Choroid plexus epithelial cell (primary cell): ENCODE measurements around the gene SYCP2.

Experiments used
- DNase-seq: peaks from one replicate; pipeline ENCODE4 v3.0.0-alpha.2; 2010; ENCODE audit warnings: low read depth
- H3K4me3 ChIP-seq: 2 replicates; pipeline ENCODE4 v1.5.1; 2011; ENCODE audit warnings: low read depth, mild to moderate bottlenecking, control low read depth, low read length, moderate library complexity
- CTCF ChIP-seq: conservative IDR thresholded peaks from 2 replicates; pipeline ENCODE4 v1.5.1; 2011; ENCODE audit warnings: low read depth, mild to moderate bottlenecking, control low read depth, inconsistent platforms, low read length, moderate library complexity

SYCP2 gene

DNA sequence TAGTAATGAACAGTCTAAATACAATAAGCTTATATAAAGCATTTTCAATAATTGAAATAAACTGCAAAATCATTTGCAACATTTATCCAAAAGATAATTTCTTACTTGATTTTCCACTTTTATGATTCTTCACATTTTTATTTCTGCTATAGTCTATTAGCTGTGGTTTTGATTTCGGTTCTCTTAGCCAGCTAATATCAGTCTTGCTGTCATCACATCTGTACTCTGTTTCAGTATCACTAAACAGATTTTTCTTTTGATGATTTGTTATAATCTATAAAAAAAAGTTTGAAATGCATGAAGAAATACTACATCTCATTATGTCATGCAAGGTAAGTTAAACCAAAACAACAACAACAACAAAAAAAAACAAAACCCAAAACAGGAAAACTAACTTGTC lies 53.2 kb downstream of the SYCP2 start:
- H3K4me3 ChIP-seq = no peak overlapping the region
- no peak for TF ChIP-seq CTCF
- DNase-seq = no peak

GRCh38 chr20:59873409-59873808 lies 60.0 kb downstream of the SYCP2 start:
- TF ChIP-seq CTCF = no peak
- DNase-seq = no peak
- no peak overlapping the region for H3K4me3 ChIP-seq

DNA sequence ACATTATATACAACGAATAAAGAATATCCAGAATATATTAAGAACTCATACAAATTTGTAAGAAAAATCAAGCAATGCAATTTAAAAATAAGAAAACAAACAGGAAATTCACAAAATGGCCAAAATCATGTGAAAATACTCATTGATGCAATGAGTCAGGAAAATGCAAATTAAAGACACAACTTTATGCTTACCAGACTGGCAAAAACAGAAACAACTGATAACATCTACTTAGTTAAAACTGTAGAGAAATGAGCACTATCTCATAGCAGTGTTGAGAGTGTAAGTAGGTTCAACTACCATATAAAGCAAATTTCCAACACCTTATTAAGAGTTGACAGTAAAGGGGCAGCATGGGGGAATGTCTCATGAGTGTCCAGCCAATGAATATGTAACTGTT lies 62.3 kb downstream of the SYCP2 start:
- TF ChIP-seq CTCF = no peak
- H3K4me3 ChIP-seq = no peak overlapping the region
- no peak for DNase-seq

GRCh38 chr20:59866338-59866737 lies 67.1 kb downstream of the SYCP2 start:
- H3K4me3 ChIP-seq = no peak overlapping the region
- no peak for DNase-seq
- no peak for TF ChIP-seq CTCF

DNA sequence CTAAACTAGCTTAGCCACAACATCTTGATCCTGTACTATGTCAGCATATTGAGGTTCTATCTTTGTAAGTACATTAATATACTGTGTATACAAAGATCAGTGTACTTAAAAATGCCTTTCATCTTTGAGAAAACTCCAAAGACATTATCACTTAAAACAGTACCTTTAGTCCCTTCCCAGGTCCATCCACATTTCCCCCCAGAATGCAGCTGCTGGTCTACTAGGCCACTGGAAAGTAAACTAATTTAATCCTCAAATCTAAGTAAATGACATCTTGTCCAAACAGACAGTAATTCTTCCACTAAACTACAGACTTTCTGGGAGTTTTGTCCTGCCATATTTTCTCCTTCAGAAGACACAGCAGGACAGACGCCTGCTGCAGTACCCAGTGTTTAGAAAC lies 68.7 kb downstream of the SYCP2 start:
- no peak overlapping the region for H3K4me3 ChIP-seq
- DNase-seq = no peak
- TF ChIP-seq CTCF = no peak

DNA sequence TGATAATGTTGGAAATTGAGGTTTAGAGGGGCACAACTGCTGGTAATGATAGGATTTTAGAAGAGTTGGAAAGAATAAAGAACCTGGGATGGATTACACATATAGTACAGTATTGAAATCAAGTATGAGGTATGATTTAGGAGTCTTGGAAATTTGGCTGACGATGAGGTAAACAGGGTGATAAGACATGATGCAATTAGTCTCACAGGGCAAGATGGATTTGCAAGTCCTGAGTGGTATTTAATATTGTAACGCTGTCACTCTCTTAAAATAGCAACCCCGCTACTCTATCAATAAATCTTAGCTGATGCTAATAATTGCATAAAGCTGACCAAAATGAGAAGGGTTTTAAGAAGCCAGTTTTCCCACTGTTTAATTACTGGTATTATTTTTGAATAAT lies 70.4 kb downstream of the SYCP2 start:
- TF ChIP-seq CTCF = no peak
- DNase-seq = no peak

DNA sequence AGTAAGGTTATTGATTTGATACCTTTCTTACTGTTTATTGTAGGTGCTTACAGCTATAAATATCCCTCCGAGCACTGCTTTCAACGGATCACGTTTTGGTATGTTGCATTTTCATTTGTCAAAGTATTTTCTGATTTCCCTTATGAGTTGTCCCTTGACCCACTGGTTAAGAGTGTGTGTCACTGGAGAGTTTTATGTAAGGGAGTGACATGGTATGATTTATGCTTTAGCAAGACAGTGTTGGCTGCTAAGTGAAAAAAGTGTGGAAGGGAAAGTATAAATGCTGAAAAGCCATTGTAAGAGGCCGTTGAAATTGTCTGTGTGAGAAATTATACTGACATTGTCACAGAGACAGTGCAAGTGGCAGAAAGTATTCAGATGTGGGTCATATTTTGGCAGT lies 72.0 kb downstream of the SYCP2 start:
- TF ChIP-seq CTCF = no peak
- no peak for DNase-seq

More for the DNA sequence above, 70.4 kb downstream of the SYCP2 start:
- H3K4me3 ChIP-seq = no peak overlapping the region

More for the DNA sequence above, 72.0 kb downstream of the SYCP2 start:
- H3K4me3 ChIP-seq = no peak overlapping the region
